Subcutaneous preadipocyte (primary cell): ENCODE measurements around the gene USP25. TPM values are rescaled to one million over a fixed set of nuclear protein-coding genes. Genes with fewer than 3 reads are reported as not detected.

Source experiments
- total RNA-seq: library from RNA; depleted of rRNA; stranded (reverse); fragments of >200 nt; gene quantifications from 2 replicates; pipeline ENCODE4 v1.2.3, GENCODE V29; 2012

USP25 gene, protein sequence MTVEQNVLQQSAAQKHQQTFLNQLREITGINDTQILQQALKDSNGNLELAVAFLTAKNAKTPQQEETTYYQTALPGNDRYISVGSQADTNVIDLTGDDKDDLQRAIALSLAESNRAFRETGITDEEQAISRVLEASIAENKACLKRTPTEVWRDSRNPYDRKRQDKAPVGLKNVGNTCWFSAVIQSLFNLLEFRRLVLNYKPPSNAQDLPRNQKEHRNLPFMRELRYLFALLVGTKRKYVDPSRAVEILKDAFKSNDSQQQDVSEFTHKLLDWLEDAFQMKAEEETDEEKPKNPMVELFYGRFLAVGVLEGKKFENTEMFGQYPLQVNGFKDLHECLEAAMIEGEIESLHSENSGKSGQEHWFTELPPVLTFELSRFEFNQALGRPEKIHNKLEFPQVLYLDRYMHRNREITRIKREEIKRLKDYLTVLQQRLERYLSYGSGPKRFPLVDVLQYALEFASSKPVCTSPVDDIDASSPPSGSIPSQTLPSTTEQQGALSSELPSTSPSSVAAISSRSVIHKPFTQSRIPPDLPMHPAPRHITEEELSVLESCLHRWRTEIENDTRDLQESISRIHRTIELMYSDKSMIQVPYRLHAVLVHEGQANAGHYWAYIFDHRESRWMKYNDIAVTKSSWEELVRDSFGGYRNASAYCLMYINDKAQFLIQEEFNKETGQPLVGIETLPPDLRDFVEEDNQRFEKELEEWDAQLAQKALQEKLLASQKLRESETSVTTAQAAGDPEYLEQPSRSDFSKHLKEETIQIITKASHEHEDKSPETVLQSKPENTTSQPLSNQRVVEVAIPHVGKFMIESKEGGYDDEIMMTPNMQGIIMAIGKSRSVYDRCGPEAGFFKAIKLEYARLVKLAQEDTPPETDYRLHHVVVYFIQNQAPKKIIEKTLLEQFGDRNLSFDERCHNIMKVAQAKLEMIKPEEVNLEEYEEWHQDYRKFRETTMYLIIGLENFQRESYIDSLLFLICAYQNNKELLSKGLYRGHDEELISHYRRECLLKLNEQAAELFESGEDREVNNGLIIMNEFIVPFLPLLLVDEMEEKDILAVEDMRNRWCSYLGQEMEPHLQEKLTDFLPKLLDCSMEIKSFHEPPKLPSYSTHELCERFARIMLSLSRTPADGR
- total RNA-seq, result 28.3 and 43.2 TPM in 2 replicates

DNA sequence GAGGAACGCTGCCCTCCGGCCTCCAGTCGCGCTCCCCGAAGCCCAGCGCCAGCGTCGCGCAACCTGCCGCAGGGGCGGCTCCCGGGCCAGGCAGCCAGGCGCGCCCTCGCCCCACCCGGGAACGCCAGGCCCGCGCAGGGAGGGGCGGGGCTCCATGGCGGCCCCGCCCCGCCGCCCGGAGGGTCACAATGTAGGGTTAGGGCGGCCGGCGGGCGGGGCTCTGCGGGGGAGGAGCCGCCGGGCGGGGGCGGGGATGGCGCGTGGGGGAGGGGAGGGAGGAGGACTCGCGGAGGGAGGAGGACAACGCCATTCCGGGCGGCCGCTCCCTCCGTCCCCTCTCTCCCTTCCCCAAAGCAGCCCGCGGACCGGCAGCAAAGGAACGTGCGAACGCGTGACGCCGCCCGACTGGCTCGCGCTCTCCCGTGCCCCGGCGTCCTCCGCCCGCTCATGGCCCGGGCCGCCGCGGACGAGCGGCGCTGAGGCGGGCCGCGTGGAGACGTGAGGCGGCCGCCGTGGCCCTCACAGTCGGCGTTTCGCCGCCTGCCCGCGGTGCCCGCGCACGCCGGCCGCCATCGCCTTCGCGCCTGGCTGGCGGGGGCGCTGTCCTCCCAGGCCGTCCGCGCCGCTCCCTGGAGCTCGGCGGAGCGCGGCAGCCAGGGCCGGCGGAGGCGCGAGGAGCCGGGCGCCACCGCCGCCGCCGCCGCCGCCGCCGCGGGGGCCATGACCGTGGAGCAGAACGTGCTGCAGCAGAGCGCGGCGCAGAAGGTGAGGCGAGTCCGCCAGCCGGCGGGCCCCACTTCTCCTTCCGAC, at the start of gene USP25:
Gene USP25 (plus strand): TSS at position 309 of the 810 bp plus-strand sequence. CDS start 412 bp downstream, at position 721.

